H1 (cell line): Measurements from ENCODE around the gene PRKCH. TPM values are rescaled to one million over a fixed set of nuclear protein-coding genes. Genes with fewer than 3 reads are reported as not detected.

Source experiments
- BCL11A ChIP-seq, 2 experiments: IDR thresholded peaks; one replicate each; pipeline ENCODE4 v1.6.1; 2011; ENCODE audit warnings: low read depth in 2 of 2, low read length in 2 of 2, mild to moderate bottlenecking in 2 of 2
- CHD7 ChIP-seq: fragments of 300-600 bp; sonication (generic); IDR thresholded peaks from 2 replicates; pipeline ENCODE4 v1.7.1; 2012; ENCODE audit warnings: low read length, moderate library complexity, mild to moderate bottlenecking, inconsistent platforms; ENCODE audit not compliant: insufficient replicate concordance
- CTBP2 ChIP-seq: IDR thresholded peaks from 2 replicates; pipeline ENCODE4 v1.7.0; 2011; ENCODE audit warnings: borderline replicate concordance, mild to moderate bottlenecking, moderate library complexity, mixed read lengths, low read length; ENCODE audit not compliant: insufficient read depth, insufficient read length
- ZNF274 ChIP-seq: IDR thresholded peaks from 2 replicates; pipeline ENCODE4 v1.7.0; 2012; ENCODE audit warnings: low read length, borderline replicate concordance; ENCODE audit errors: extremely low read depth
- polyA plus RNA-seq, 7 experiments: library from polyadenylated mRNA; depleted of rRNA in 3 of 7; stranded (reverse) in 5 of 7; unstranded in 2 of 7; fragments of >200 nt in 5 of 7; fragments of 200-250 nt in 2 of 7; gene quantifications; 1 replicate in 5 of 7; 2 replicates in 1 of 7; 4 replicates in 1 of 7; pipeline versions ENCODE4 v1.2.1 to v1.2.3, GENCODE V29; 2011 to 2013; ENCODE audit warnings: missing spikeins in 2 of 7, mixed read lengths in 2 of 7
- total RNA-seq: library from RNA; stranded (reverse); fragmentation: NEBNext Ultra II Directional; extraction: Animal tissue kit (Norgen Biotek cat#: 25700); gene quantifications from 2 replicates; pipeline ENCODE4 v1.2.1, GENCODE V29; 2021

The PRKCH gene
- total and polyA plus RNA-seq, 2 of the 8 experiments (the other 6 are each of a cell fraction or from before 2014, with no cell fraction given): 6.4 to 7.0 TPM

- TF ChIP-seq CHD7 (no peak), ZNF274 (no peak), CTBP2 (no peak), BCL11A (IDR thresholded peaks at IDR 0.05; ENCODE audit: low read depth in 2 of 2, low read length in 2 of 2) (no peak)
Observed at GRCh38 chr14:61379639-61380184, 58.3 kb downstream of the PRKCH start (continued).
